GM18511 (cell line): Measurements from ENCODE around the gene CA4.

Source experiments
- ATAC-seq: cut with Tn5 transposase; IDR thresholded peaks from one replicate; pipeline ENCODE4 v1.9.1; 2021; ENCODE audit warnings: mild to moderate bottlenecking, moderate library complexity; ENCODE audit not compliant: unreplicated experiment

CA4 gene

DNA sequence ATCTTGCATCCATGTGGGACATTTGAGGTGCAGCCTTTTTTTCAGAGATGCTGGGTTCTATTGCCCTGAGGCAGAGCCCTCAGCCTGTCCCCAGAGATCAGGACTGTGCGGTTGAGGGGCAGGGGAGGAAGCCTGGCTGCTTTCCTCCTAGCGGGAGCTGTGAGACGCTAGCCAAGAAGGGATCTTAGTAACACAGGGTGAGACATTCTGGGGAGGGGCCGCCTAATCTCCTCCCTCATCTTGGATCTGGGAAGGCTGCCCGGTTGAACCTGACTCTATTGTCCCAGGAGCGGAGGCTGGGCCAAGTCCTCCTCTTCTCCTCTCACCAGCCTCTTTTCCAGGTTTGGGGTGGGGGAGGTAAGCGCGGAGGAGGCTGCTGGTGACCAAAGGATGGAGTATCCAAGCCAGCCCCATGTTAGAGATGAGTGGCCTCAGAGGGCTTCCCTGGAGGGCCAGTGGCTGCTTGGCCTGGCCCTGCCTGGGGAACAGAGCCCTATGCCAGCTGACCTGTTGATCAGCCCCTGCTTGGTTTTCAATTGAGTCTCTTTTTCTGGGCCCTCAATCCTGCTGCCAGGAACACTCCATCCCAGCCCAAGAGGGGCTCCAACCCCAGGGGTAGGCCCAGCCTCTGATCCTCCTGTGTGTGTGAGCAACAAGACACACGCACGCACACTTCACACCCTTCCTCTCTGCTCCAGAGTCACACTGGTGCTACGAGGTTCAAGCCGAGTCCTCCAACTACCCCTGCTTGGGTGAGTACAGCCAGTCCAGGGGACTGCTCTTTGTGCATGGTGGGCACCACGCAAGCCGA lies 5.0 kb downstream of the CA4 start:
- no peak for ATAC-seq

GRCh38 chr17:60155427-60155814 lies 5.6 kb downstream of the CA4 start:
- no peak for ATAC-seq

DNA sequence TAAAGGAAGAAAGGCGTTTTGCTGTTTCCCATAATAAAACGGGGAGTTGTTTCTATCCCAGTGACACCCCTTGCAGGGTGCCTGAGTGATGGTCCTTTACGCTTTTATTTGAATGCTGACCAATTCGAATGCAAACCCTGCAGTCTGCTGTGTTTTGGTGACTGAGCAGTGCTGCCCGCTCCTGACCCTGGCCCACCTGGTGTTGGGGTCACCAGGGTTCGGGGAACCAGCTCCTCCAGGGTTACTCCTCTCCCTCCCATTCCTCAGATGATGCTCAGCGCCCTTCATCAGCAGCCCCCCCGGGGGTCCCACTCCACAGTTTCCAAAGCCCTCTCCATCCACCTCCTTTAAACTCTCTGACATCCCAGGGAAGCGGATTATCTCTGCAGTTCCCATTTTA lies 6.0 kb downstream of the CA4 start:
- ATAC-seq = no peak

DNA sequence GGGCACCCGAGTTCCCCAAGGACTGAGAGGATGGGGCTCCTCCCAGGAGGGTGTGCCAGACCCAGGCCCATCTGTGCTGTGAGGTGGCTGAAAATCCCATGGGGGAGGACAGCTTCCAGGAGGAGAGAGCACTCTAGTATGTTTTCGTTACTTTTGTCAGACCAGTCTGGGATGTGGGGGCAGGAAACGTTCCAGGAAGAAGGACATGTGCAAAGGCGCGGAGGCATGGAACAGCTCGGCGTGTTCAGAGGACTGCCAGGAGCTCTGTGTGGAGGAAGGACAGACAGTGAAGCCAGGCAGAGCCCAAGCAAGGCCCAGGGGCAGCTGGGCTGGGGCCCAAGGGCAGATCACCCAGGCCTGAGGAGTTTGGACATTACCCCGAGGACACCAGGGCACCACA lies 7.0 kb downstream of the CA4 start:
- no peak for ATAC-seq

GRCh38 chr17:60157487-60158040 lies 7.8 kb downstream of the CA4 start:
- ATAC-seq = no peak

DNA sequence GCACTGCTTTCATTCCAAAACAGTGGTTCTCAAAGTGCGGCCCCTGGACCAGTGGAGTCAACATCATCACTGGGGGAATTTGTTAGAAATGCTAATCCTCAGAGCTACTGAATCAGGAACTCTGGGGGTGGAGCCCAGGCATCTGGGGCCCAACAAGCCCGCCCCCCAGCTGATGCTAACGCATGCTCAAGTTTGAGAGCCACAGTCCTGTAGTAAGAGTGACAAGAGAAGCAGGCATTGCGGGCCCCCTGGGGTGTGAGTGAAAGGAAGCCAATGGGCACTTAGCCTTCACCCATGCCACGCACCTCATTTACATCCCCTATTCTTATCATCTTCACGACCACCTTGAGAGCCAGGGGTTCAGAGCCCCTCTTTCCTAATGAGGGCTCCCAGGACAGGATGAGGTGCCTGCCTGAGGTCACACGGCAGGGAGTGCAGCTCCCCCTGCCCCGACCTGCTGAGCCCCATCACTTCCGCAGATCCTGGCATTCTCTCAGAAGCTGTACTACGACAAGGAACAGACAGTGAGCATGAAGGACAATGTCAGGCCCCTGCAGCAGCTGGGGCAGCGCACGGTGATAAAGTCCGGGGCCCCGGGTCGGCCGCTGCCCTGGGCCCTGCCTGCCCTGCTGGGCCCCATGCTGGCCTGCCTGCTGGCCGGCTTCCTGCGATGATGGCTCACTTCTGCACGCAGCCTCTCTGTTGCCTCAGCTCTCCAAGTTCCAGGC lies 9.1 kb downstream of the CA4 start:
- ATAC-seq = no peak

GRCh38 chr17:60159479-60159866 lies 9.7 kb downstream of the CA4 start:
- ATAC-seq = no peak

GRCh38 chr17:60160829-60161501 lies 11.2 kb downstream of the CA4 start:
- ATAC-seq = no peak

GRCh38 chr17:60161598-60162330 lies 12.0 kb downstream of the CA4 start:
- no peak for ATAC-seq

DNA sequence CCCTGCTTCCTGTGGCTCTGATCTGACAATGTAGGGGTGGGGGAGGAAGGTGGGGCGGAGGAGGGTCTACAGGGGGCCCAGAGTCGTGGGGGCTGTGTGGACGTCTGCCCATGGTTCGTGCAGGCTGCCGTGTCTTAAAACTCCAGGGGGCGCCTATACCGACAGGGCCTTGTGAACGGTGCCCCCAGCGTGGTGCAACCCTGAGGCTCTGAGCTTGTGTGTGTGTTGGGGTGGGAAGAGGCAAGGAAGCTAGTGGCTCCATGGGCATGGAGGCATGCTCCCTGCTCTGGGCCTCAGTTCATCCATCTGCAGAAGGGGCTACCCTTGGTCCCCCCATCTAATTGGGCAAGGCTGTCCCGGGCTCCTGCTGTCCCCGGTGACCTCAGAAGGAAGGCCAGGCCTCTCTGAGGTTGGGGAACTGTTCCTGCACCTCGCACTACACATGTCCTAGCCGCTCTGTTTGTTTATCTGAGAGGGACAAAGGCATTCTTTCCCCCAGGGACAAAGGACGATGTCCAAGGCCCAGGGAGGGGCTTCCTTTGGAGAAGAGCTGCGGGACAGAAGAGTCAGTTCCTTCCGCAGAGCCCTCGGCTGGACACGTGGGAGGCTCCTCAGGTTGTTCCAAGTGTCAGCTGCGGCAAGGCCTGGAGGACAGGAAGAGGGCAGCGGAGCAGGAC lies 13.5 kb downstream of the CA4 start:
- no peak for ATAC-seq

- no peak for ATAC-seq
Measured at GRCh38 chr17:60164164-60164563, 14.4 kb downstream of the CA4 start.

DNA sequence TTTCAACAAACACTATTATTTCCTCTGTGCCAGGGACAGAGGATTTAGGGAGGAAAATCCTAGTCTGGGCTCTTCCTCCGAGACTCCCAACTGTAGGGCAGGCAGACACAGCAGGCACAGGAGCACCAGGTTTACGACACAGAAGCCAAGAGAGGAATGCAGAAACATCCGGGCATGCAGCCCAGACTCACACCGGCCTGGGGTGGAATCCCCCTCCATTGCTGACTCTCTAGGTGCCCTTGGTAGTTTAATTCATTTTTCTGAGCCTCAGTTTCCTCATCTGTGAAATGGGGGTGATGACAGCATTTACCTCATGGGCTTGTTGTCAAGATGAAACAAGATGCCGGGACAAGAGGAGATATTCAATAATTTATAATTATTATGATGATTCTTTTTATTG lies 14.9 kb downstream of the CA4 start:
- no peak for ATAC-seq

- ATAC-seq = no peak
Measured at GRCh38 chr17:60165223-60165622, 15.4 kb downstream of the CA4 start.

- ATAC-seq = no peak
Measured at GRCh38 chr17:60165971-60166370, 16.2 kb downstream of the CA4 start.

- no peak for ATAC-seq
Measured at GRCh38 chr17:60167065-60167741, 17.4 kb downstream of the CA4 start.

- ATAC-seq = no peak
Measured at GRCh38 chr17:60168654-60169053, 18.9 kb downstream of the CA4 start.

- ATAC-seq = no peak
Measured at GRCh38 chr17:60169921-60170817, 20.4 kb downstream of the CA4 start.

- ATAC-seq = no peak
Measured at GRCh38 chr17:60170835-60171752, 21.3 kb downstream of the CA4 start.
